Heart left ventricle (tissue), 16 donors: ENCODE measurements around the gene RAB11A. TPM values are rescaled to one million over a fixed set of nuclear protein-coding genes. Genes with fewer than 3 reads are reported as not detected.
A peak's percentile ranks its signal among the peaks of the same experiment; 100 is the strongest.

Experiments used
- ATAC-seq, 4 donors: fragments of 200-7000 bp; cut with Tn5 transposase; one replicate each; pipeline ENCODE4 v1.9.1; 2020 to 2022; ENCODE audit warnings: moderate library complexity in 4 of 4, mild to moderate bottlenecking in 3 of 4, moderate number of reproducible peaks in 1 of 4
- DNase-seq, 5 donors: peaks; one replicate each; pipeline ENCODE4 v3.0.0-alpha.2; 2020
- H3K27ac ChIP-seq, 12 donors: fragments of 200-600 bp; sonication (generic) in 4 of 12; one replicate each; pipeline versions ENCODE4 v1.5.0 to v1.8.0; 2016 to 2022; ENCODE audit warnings: mild to moderate bottlenecking in 2 of 12
- H3K27me3 ChIP-seq, 9 donors: fragments of 200-600 bp; sonication (generic) in 2 of 9; one replicate each; pipeline versions ENCODE4 v1.5.1 to v1.8.0; 2016 to 2022; ENCODE audit warnings: mild to moderate bottlenecking in 3 of 9
- H3K36me3 ChIP-seq, 9 donors: fragments of 200-600 bp; sonication (generic) in 2 of 9; one replicate each; pipeline versions ENCODE4 v1.5.0 to v1.8.0; 2018 to 2022; ENCODE audit warnings: mild to moderate bottlenecking in 2 of 9
- H3K4me1 ChIP-seq, 12 donors: fragments of 200-600 bp; sonication (generic) in 4 of 12; one replicate each; pipeline versions ENCODE4 v1.5.0 to v1.8.0; 2016 to 2022; ENCODE audit warnings: mild to moderate bottlenecking in 3 of 12
- H3K4me3 ChIP-seq, 12 donors: fragments of 200-600 bp; sonication (generic) in 4 of 12; one replicate each; pipeline versions ENCODE4 v1.5.0 to v1.8.0; 2017 to 2022; ENCODE audit warnings: mild to moderate bottlenecking in 9 of 12, moderate library complexity in 4 of 12
- H3K9me3 ChIP-seq, 12 donors: fragments of 200-600 bp; sonication (generic) in 4 of 12; one replicate each; pipeline versions ENCODE4 v1.5.0 to v1.8.0; 2016 to 2022; ENCODE audit warnings: mild to moderate bottlenecking in 1 of 12
- CTCF ChIP-seq, 12 donors: fragments of 200-600 bp; sonication (generic) in 4 of 12; IDR thresholded peaks; one replicate each; pipeline versions ENCODE4 v1.5.0 to v1.8.0; 2018 to 2022; ENCODE audit warnings: antibody characterized with exemption in 12 of 12, mild to moderate bottlenecking in 5 of 12
- POLR2A ChIP-seq, 2 donors: fragments of 450-650 bp; IDR thresholded peaks; one replicate each; pipeline ENCODE4 v1.6.1; 2017; ENCODE audit warnings: antibody characterized with exemption in 2 of 2, mild to moderate bottlenecking in 2 of 2, moderate library complexity in 2 of 2
- WGBS, 4 donors: extraction: QIAGEN DNeasy Blood & Tissue Kit in 2 of 4; methylation state at CpG; one replicate each; pipeline versions ENCODE4 v1.1.5 to v1.1.7; 2013 to 2018; 5-methylcytosine and 5-hydroxymethylcytosine counted together
- intact Hi-C, 10 donors: fragments of 100-400 bp; cut with DNase I; formaldehyde crosslinking; loops; one replicate each; pipeline versions ENCODE4 v1.11.1 to v1.14.2; 2022
- polyA plus RNA-seq, 2 donors: library from polyadenylated mRNA; stranded (reverse); fragments of 200-250 nt; gene quantifications; one replicate each; pipeline ENCODE4 v1.2.3, GENCODE V29; 2013
- total RNA-seq, 9 donors: library from RNA; depleted of rRNA in 2 of 9; stranded (reverse); fragments of >200 nt in 2 of 9; fragmentation: NEBNext Ultra II Directional in 3 of 9; extraction: Animal tissue kit (Norgen Biotek cat#: 25700) in 3 of 9; gene quantifications; one replicate each; pipeline versions ENCODE4 v1.1.0 to v1.2.4, GENCODE V29; 2016 to 2023
- donor health status: ischemic (EF 13 %, LVEDD 7.1; RV severe dilation, severe dysfunction).
- donor health status: healthy with polysubstance abuse.
- donor health status: DM: no; HTN: yes; CAD: no.
- donor health status: DM: no; HTN: no; CAD: no.
- donor health status: ischemic (EF 25% LVEDD 6.9; RV normal size, moderate dysfunction).
- donor health status: ischemic (EF 25% LVEDD 5.7; RV mildly dilated, moderate dysfunction).
- donor health status: healthy.
- donor health status: DM: yes; HTN: yes; CAD: no.
- donor health status: ischemic (EF 35%, LVEDD 5.7; RV mildly dilated, moderate dysfunction).
- donor health status: nonischemic (EF 11% LVEDD 7.7; RV severe dilation, severe dysfunction).
- donor health status: DM: yes; HTN: yes; CAD: no.
- donor health status: PGD.
- donor health status: ischemic (EF 29% LVEDD 5.4; RV normal size, mild dysfunction).
- donor health status: nonischemic (EF 23%, LVEDD 6.1; RV moderate dilation, normal function).

The RAB11A gene
- total and polyA plus RNA-seq, 11 donors: 50.3 to 307 (median 162) TPM

- DNase-seq: no peak
- H3K36me3 ChIP-seq: peaks cover 0 to 99% (median 89%) of the 10 kb centered on the region in 9 donors
- no peak overlapping the region for H3K4me3 ChIP-seq
- WGBS, 4 donors: 63 to 73% (median 69%) methylated on average over 4 of the region's 4 CpGs
- no peaks in the 10 kb centered on the region for H3K9me3 ChIP-seq
- peaks cover 0 to 53% (median 5%) of the 10 kb centered on the region in 12 donors for H3K4me1 ChIP-seq
- no peak overlapping the region for H3K27ac ChIP-seq
- H3K27me3 ChIP-seq: no peaks in the 10 kb centered on the region
- TF ChIP-seq POLR2A (IDR thresholded peaks at IDR 0.05) (no peak), CTCF (IDR thresholded peaks at IDR 0.05) (no peak)
- intact Hi-C loops: no loop called here
- ATAC-seq: no peak
Measured at GRCh38 chr15:65885668-65886218, 16.5 kb downstream of the RAB11A start.

- WGBS, 4 donors: 85 to 90% (median 88%) methylated on average over 3 of the region's 3 CpGs
- TF ChIP-seq POLR2A (IDR thresholded peaks at IDR 0.05): no peak
- no peak for TF ChIP-seq CTCF (IDR thresholded peaks at IDR 0.05)
- intact Hi-C loops: no loop called here
- Histone ChIP-seq H3K27ac (peak overlapping the region in 1 of 12 donors; percentile 40), H3K4me1 (peaks cover 0 to 40% (median 1%) of the 10 kb centered on the region in 12 donors), H3K4me3 (no peak overlapping the region), H3K9me3 (no peaks in the 10 kb centered on the region), H3K27me3 (no peaks in the 10 kb centered on the region), H3K36me3 (peaks cover 0 to 99% (median 87%) of the 10 kb centered on the region in 9 donors)
- ATAC-seq: no peak
- DNase-seq: no peak
Measured at GRCh38 chr15:65887565-65887964, 18.3 kb downstream of the RAB11A start.

GRCh38 chr15:65888981-65889380 is 19.7 kb downstream of the RAB11A start:
- H3K4me1 ChIP-seq: peaks cover 0 to 29% (median 0%) of the 10 kb centered on the region in 12 donors
- H3K4me3 ChIP-seq: no peak overlapping the region
- intact Hi-C loops: loop anchor here in 1 of 10 donors (2.0 kb wide), 1 partner anchor 14 kb away; no protein-coding TSS in a partner anchor
- TF ChIP-seq CTCF (IDR thresholded peaks at IDR 0.05) (no peak), POLR2A (IDR thresholded peaks at IDR 0.05) (no peak)
- WGBS, 4 donors: 64 to 74% (median 67%) methylated on average over 3 of the region's 3 CpGs
- H3K27me3 ChIP-seq: no peaks in the 10 kb centered on the region
- peak overlapping the region in 1 of 12 donors; percentile 30 for H3K27ac ChIP-seq
- ATAC-seq: no peak
- H3K36me3 ChIP-seq: peaks cover 0 to 95% (median 84%) of the 10 kb centered on the region in 9 donors
- no peaks in the 10 kb centered on the region for H3K9me3 ChIP-seq
- no peak for DNase-seq

- Histone ChIP-seq H3K4me1 (peaks cover 0 to 25% (median 3%) of the 10 kb centered on the region in 12 donors), H3K9me3 (no peaks in the 10 kb centered on the region), H3K4me3 (no peak overlapping the region), H3K36me3 (peaks cover 0 to 89% (median 64%) of the 10 kb centered on the region in 9 donors), H3K27me3 (no peaks in the 10 kb centered on the region), H3K27ac (no peak overlapping the region)
- ATAC-seq (no peak), DNase-seq (no peak)
- 87 to 92% (median 91%) methylated on average over 5 of the region's 5 CpGs for WGBS, 4 donors
- intact Hi-C loops: no loop called here
- TF ChIP-seq CTCF (IDR thresholded peaks at IDR 0.05) (no peak), POLR2A (IDR thresholded peaks at IDR 0.05) (no peak)
Measured at GRCh38 chr15:65893060-65893459, 23.8 kb downstream of the RAB11A start.
